BLaER1 (cell line): ENCODE measurements around the gene SLC17A6.

ENCODE experiments used
- H3K27ac ChIP-seq: shearing (Covaris generic); formaldehyde crosslinking; 2 replicates; pipeline ENCODE4 v1.8.1; 2022
- H3K27me3 ChIP-seq: shearing (Covaris generic); formaldehyde crosslinking; 2 replicates; pipeline ENCODE4 v1.8.1; 2022
- H3K36me3 ChIP-seq: shearing (Covaris generic); formaldehyde crosslinking; 2 replicates; pipeline ENCODE4 v1.8.1; 2022
- H3K4me1 ChIP-seq: shearing (Covaris generic); formaldehyde crosslinking; 2 replicates; pipeline ENCODE4 v1.8.1; 2022
- H3K4me2 ChIP-seq: shearing (Covaris generic); formaldehyde crosslinking; 2 replicates; pipeline ENCODE4 v1.8.1; 2022
- H3K4me3 ChIP-seq: shearing (Covaris generic); formaldehyde crosslinking; 2 replicates; pipeline ENCODE4 v1.8.1; 2022
- H3K9ac ChIP-seq: shearing (Covaris generic); formaldehyde crosslinking; 2 replicates; pipeline ENCODE4 v1.8.1; 2022
- H3K9me3 ChIP-seq: shearing (Covaris generic); formaldehyde crosslinking; 2 replicates; pipeline ENCODE4 v1.8.1; 2022
- H4K20me1 ChIP-seq: shearing (Covaris generic); formaldehyde crosslinking; 2 replicates; pipeline ENCODE4 v1.8.1; 2022
- Cebpa-rat ChIP-seq: shearing (Covaris generic); IDR thresholded peaks from 2 replicates; pipeline ENCODE4 v1.8.1; 2022

The SLC17A6 gene

DNA sequence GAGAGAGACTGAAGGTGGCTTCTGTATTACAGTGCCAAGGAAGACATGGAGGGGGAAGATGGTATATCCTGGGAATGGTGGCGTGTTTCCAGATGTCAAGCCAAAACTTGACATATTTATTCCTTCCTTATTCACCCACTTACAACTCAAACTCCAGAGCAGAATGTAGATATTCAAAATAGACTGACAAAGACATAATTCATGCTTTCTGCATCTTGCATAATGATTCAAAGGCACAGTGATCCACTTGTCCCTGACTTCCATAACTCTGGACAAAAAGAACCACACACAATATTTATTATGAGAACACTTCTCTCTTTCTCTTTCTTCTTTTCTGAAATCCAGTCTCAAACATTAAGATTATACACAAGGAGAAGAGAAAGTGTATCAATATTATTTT, 48.9 kb downstream of the SLC17A6 start:
- H3K4me3 ChIP-seq = no peak overlapping the region
- no peak for TF ChIP-seq Cebpa-rat
- H3K27ac ChIP-seq = no peak overlapping the region
- no peaks in the 10 kb centered on the region for H3K27me3 ChIP-seq
- no peaks in the 10 kb centered on the region for H3K4me1 ChIP-seq
- no peak overlapping the region for H3K4me2 ChIP-seq
- H3K9me3 ChIP-seq = no peaks in the 10 kb centered on the region
- H3K9ac ChIP-seq = no peak overlapping the region
- no peaks in the 10 kb centered on the region for H3K36me3 ChIP-seq
- H4K20me1 ChIP-seq = no peaks in the 10 kb centered on the region

DNA sequence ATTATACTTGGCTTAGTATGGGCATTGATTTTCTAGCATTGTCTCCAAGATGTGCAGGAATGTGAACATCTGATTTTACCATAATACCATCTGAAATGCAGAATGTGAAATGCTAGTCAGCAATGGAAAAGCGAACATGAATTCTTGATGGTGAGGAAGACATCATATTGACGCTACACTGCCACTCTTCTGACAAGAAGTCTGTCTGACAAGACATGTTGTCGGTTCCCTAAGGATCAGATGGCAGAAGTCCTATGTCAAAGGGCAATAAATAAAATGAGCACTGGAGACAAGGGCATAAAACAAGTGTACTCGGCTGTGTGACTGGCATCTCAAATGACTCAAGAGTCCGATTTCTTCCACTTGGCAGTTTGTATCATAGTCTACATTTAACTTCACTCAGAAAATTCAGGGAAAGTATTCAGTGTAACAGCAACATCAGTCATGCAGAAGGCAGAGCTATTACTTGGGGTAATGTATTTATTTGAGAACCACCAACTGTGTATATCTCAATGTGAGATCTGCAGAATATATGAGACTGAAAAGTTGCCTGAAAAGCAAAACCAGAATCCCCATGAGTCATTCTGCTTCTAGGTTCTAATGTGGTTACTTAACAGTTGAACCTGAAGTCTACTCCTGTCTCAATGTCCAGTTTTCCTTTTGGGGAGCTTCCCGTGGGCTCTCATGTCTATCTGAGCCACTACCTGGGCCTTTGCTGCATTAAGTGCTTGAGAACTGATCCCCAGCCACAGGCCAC, 51.5 kb downstream of the SLC17A6 start:
- Histone ChIP-seq H3K9me3 (no peaks in the 10 kb centered on the region), H3K4me2 (no peak overlapping the region), H3K27me3 (no peaks in the 10 kb centered on the region), H3K27ac (no peak overlapping the region), H3K4me1 (no peaks in the 10 kb centered on the region), H3K9ac (no peak overlapping the region), H4K20me1 (no peaks in the 10 kb centered on the region), H3K36me3 (no peaks in the 10 kb centered on the region), H3K4me3 (no peak overlapping the region)
- no peak for TF ChIP-seq Cebpa-rat

DNA sequence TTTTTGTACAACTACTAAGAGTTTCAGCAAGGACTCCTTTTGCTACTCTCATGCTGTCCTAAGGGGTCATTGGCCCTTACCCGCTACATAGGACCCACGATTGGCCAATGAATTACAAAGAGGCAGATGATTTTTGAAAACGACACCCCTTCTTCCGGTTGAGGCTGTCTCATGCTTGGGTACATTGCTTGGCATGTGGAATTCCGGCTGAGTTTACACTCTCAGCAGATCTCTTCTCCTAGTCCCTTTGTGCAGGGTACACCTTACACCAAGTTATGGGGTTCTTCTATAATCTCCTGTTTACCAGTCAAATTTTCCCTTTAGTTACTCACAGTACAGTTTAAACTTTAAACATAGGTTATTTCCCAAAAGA, 52.1 kb downstream of the SLC17A6 start:
- Histone ChIP-seq H3K4me1 (no peaks in the 10 kb centered on the region), H3K27me3 (no peaks in the 10 kb centered on the region), H3K36me3 (no peaks in the 10 kb centered on the region), H3K9ac (no peak overlapping the region), H3K9me3 (no peaks in the 10 kb centered on the region), H3K27ac (no peak overlapping the region), H3K4me3 (no peak overlapping the region), H4K20me1 (no peaks in the 10 kb centered on the region), H3K4me2 (no peak overlapping the region)
- TF ChIP-seq Cebpa-rat = no peak

DNA sequence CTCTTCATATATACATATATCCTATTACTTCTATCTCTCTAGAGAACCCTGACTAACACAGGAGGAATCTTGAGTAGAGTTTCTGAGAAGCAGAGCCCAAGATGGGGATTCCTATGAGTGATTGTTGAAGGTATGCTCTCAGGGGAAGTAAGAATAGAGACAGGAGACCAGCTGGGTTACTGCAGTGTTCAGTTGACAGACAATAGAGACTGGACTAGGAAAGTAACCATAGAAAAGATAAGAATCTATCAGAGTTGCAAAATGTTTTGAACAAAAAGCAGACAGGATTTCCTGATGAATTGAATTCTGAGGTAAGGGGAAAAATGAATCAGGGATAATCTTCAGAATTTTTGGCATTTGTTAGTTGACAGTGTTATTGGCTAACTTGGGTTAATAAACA, 54.4 kb downstream of the SLC17A6 start:
- H4K20me1 ChIP-seq = no peaks in the 10 kb centered on the region
- no peak overlapping the region for H3K4me3 ChIP-seq
- H3K9ac ChIP-seq = no peak overlapping the region
- no peaks in the 10 kb centered on the region for H3K36me3 ChIP-seq
- no peak overlapping the region for H3K4me2 ChIP-seq
- no peaks in the 10 kb centered on the region for H3K27me3 ChIP-seq
- H3K9me3 ChIP-seq = no peaks in the 10 kb centered on the region
- H3K27ac ChIP-seq = no peak overlapping the region
- no peak for TF ChIP-seq Cebpa-rat
- H3K4me1 ChIP-seq = no peaks in the 10 kb centered on the region

DNA sequence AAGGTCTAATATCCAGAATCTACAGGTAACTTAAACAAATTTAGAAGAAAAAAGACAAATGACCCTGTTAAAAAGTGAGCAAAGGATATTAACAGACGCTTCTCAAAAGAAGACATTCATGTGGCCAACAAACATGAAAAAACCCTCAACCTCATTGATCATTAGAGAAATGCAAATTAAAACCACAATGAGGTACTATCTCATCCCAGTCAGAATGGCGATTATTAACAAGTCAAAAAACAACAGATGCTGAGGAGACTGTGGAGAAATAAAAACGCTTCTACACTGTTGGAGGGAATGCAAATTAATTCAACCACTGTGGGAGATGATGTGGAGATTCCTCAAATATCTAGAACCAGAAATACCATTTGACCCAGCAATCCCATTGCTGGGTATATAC, 67.2 kb downstream of the SLC17A6 start:
- TF ChIP-seq Cebpa-rat = no peak
- H3K27ac ChIP-seq = no peak overlapping the region
- H3K9me3 ChIP-seq = no peaks in the 10 kb centered on the region
- H3K27me3 ChIP-seq = no peaks in the 10 kb centered on the region
- H3K4me1 ChIP-seq = no peaks in the 10 kb centered on the region
- H4K20me1 ChIP-seq = no peaks in the 10 kb centered on the region
- H3K36me3 ChIP-seq = no peaks in the 10 kb centered on the region
- no peak overlapping the region for H3K9ac ChIP-seq
- no peak overlapping the region for H3K4me2 ChIP-seq
- no peak overlapping the region for H3K4me3 ChIP-seq

DNA sequence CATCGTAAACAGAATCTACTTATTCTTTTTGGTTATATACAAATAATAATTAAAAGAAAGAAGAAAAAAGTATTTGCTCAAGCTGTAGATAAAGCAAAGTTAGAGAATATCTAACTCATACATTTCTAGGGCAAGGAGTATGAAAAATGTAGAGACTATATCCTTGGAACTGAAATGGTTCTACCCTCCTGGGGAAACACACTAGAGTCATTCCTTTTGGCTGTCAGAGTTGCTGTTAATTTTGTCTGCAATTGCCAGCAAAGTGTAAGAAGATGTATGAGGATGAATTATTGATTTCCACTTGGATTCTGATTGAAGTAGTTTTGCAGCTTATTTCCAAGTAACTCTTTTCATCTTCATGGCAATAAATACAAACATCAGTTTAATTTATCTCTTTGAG, 69.1 kb downstream of the SLC17A6 start:
- Histone ChIP-seq H4K20me1 (no peaks in the 10 kb centered on the region), H3K9me3 (no peaks in the 10 kb centered on the region), H3K36me3 (no peaks in the 10 kb centered on the region), H3K9ac (no peak overlapping the region), H3K4me1 (no peaks in the 10 kb centered on the region), H3K4me3 (no peak overlapping the region), H3K27me3 (no peaks in the 10 kb centered on the region), H3K27ac (no peak overlapping the region), H3K4me2 (no peak overlapping the region)
- TF ChIP-seq Cebpa-rat = no peak

DNA sequence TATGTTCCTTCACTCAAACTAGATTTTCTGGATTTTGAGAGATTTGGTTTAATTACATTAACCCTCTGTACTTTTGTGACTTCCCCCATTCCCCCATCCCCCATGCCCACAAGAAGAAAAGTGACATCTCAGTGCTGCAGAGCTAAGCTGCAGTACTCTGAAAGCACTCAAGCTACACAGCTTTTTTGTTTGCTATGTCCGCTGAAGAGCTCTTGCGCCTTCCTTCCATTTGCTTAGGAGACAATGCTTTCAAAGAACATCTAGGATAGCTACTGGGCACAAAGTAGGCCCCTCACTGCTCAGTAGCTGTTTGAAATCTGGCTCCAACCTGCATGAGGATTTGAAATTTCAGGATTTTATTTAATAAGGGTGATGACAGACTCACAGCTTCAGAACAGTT, 69.7 kb downstream of the SLC17A6 start:
- Histone ChIP-seq H4K20me1 (no peaks in the 10 kb centered on the region), H3K27ac (no peak overlapping the region), H3K36me3 (no peaks in the 10 kb centered on the region), H3K9ac (no peak overlapping the region), H3K4me2 (no peak overlapping the region), H3K4me3 (no peak overlapping the region), H3K27me3 (no peaks in the 10 kb centered on the region), H3K9me3 (no peaks in the 10 kb centered on the region), H3K4me1 (no peaks in the 10 kb centered on the region)
- no peak for TF ChIP-seq Cebpa-rat

DNA sequence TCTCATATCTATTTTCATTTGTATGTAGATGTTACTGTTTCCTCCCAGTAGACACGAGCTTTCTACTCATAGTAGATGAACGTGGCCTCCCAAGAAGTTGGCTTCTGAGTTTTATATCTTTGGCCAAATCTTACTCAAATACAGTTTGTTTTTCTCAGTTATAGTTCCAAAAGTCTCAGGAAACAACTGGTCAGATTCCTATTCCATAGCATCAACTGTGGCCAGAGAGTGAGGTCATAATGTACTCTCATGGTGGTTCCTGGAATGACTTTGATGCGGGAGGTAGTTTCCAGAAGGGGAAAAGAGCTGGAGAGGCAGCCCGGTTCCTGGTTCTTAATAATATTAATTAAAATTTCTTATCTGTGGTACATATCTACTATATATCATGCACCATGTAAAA, 77.3 kb downstream of the SLC17A6 start:
- no peak overlapping the region for H3K27ac ChIP-seq
- H3K27me3 ChIP-seq = no peaks in the 10 kb centered on the region
- no peak for TF ChIP-seq Cebpa-rat
- H3K36me3 ChIP-seq = no peaks in the 10 kb centered on the region
- no peaks in the 10 kb centered on the region for H4K20me1 ChIP-seq
- no peak overlapping the region for H3K9ac ChIP-seq
- H3K9me3 ChIP-seq = no peaks in the 10 kb centered on the region
- H3K4me2 ChIP-seq = no peak overlapping the region
- no peaks in the 10 kb centered on the region for H3K4me1 ChIP-seq
- no peak overlapping the region for H3K4me3 ChIP-seq

DNA sequence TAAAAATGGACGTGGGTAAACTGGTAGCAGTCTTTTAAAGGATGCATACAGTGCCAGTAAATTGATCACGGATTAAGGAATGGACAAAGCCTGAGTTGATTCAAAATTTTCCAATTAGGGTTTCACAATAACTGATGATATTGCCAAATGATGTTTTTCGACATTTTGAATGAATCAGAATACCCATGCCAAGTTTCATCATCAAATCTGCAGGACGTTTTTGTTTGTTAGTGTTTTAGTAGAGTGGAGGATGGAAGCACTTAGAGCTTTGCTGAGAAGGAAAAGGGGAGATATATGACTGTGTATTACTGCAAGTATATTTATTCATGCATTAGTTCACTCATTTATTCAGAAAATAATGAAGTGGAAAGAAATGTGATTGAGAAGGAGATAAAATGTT, 78.3 kb downstream of the SLC17A6 start:
- TF ChIP-seq Cebpa-rat = no peak
- Histone ChIP-seq H3K9ac (no peak overlapping the region), H3K4me3 (no peak overlapping the region), H3K27me3 (no peaks in the 10 kb centered on the region), H4K20me1 (no peaks in the 10 kb centered on the region), H3K4me1 (no peaks in the 10 kb centered on the region), H3K4me2 (no peak overlapping the region), H3K36me3 (no peaks in the 10 kb centered on the region), H3K9me3 (no peaks in the 10 kb centered on the region), H3K27ac (no peak overlapping the region)

DNA sequence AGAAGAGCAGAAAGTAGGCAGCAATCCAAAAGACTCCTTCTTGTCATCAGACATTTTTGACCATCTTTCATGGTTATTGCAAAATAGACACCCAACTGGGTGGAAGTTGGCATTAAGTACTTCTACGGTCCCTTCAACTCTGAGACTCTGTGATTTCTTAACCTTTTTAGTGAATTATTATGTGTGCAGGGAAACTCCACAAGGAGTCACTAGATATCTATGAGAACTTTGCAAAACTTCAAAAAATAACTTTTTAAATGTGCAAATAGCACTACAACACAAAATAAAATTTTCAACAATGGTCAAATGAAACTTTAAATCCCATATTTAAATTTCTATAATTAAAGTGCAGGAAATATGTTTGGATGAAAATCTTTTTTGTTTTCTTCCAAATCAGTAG, 88.7 kb downstream of the SLC17A6 start:
- Histone ChIP-seq H3K9me3 (no peaks in the 10 kb centered on the region), H3K36me3 (no peaks in the 10 kb centered on the region), H4K20me1 (no peaks in the 10 kb centered on the region), H3K4me2 (no peak overlapping the region), H3K4me1 (peaks cover 16% of the 10 kb centered on the region), H3K27ac (no peak overlapping the region), H3K9ac (no peak overlapping the region), H3K27me3 (no peaks in the 10 kb centered on the region), H3K4me3 (no peak overlapping the region)
- TF ChIP-seq Cebpa-rat = no peak
